GF-D8 (cell line): Measurements from ENCODE around the gene RTN3.

ENCODE experiments used
- DNase-seq: peaks from one replicate; lab custom pipeline; 2025; lab: John Stamatoyannopoulos, UW

RTN3 gene

DNA sequence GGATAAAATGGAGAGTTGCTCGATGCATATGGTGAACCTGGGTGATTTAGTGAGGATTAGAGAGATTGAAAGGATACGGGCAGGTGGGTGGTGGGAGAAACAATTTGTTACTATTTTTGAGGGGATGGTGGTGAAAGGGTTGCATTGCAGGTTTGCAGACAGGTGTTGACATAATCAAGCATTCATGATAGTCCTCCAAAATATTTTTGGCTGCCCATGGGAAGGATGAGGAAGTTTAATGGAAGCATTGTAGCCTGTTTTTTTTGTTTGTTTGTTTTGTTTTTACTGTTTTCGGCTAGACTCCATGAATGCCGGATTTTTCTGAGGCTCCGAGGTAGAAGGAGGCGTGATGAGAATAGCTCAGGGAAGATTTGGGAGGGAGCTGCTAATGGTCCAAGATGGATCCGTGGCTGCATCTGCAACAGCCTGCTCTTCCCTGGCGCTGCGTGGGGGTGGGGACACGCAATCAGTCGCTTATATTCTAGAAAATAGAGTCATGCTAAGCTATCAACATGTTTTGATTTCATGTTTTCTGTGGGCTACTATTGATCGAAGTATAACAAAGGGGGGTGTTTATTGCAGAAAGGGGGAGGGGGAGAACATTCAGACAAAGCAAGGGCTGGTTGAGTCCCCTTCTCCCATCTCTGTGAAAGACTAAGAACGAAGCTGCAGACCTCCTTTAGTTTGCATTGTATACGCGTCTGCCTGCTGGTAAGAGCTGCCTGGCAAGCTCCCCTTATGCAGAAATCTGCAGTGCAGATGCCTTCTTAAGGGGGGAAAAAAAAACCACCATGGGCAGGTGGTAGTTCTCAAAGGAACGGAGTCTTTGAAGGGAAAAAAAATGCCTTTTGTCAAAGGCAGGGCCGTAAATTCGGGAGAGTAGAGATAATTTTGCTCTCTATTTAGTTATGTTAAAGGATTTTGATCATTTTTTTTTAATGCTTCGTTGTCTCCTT is 1.0 kb downstream of the RTN3 start:
- no peak for DNase-seq

GRCh38 chr11:63683133-63683991 is 2.1 kb downstream of the RTN3 start:
- DNase-seq = peak; percentile 44

GRCh38 chr11:63685158-63685721 is 3.9 kb downstream of the RTN3 start:
- DNase-seq = peak; percentile 59

DNA sequence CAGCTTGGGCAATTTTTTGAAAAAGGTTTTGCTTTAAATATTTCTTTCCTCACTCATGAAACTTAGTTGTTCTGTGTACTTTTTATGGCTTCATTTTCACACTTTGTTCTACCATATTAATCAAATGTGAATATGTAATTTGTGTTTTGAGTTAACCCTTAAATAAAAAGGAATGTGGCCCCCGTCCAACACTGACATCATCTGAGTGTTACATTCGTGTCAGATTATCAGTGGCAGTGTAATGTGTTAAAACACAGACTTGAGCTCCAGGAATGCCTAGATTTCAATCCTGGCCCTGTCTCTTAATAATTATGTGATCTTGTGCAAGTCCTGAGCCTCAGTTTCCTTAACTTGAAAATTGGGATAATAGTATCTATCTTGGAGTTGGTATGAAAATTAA is 5.6 kb downstream of the RTN3 start:
- DNase-seq = no peak

- no peak for DNase-seq
These were observed 6.5 kb downstream of the RTN3 start for GRCh38 chr11:63687845-63688244.

GRCh38 chr11:63694596-63694995 is 13.3 kb downstream of the RTN3 start:
- DNase-seq = no peak

DNA sequence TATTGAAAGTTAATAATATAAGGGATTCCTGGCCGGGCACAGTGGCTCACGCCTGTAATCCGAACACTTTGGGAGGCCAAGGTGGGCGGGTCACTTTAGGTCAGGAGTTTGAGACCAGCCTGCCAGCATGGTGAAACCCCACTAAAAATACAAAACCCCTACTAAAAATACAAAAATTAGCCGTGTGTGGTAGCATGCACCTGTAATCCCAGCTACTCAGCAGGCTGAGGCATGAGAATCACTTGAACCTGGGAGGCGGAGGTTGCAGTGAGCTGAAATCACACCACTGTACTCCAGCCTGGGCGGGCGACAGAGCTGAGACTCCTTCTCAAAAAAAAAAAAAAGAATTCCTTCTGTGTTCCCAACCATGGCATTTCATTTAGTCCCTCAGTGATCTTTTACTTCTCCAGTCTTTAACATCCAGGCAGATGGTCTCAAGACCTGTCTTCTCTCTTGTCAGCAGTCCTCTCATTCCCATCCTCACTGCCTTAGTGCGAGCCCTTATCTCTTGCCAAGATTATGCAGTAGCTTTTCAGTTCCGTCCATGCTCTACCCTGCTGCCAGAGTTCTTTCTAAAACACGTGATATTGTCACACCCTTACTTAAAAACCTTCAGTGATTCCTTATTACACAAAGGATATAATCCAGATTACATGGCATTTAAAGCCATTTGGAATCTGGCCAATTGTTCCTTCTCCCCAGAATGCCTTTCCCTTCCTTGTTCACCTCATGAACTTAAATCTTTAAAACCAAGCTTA is 17.9 kb downstream of the RTN3 start:
- DNase-seq = no peak

DNA sequence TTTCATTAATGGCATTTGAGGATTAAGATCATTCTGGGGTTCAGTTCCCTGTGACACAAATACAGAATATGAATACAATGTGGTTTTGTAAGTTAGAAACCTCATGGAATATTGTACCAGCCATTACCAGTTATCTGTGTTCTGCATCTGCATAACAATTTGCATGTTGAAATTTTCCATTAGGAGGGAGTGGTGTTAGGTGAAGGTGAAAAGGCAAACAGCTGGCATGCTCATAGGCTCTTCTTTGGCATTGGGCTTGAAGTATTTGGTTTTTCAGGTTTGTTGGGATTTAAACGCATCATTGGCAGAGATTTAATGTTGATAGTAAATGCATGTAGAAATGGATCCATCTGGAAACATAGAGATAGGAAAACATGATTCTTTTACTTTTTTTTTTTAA is 18.6 kb downstream of the RTN3 start:
- DNase-seq = no peak

DNA sequence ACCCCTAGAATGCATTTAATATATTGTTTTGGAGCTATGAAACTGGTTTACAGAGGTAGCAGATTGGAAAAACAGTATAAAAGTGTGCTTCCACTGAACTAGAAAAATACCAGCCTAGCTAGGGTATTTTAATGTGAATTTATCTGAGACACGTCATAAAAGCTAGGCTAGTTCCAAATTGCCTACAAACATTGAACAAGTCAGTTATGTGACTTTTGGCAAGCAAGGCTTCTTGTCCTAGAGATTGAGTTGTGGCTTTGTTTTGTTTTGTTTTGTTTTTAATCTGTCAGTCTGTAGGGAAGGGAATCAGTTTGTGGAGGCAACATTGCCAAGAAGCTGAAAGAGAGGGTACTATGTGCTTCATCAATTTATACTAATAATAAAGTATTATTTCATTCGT is 24.2 kb downstream of the RTN3 start:
- no peak for DNase-seq

- no peak for DNase-seq
These were observed 27.5 kb downstream of the RTN3 start for GRCh38 chr11:63708764-63709163.

DNA sequence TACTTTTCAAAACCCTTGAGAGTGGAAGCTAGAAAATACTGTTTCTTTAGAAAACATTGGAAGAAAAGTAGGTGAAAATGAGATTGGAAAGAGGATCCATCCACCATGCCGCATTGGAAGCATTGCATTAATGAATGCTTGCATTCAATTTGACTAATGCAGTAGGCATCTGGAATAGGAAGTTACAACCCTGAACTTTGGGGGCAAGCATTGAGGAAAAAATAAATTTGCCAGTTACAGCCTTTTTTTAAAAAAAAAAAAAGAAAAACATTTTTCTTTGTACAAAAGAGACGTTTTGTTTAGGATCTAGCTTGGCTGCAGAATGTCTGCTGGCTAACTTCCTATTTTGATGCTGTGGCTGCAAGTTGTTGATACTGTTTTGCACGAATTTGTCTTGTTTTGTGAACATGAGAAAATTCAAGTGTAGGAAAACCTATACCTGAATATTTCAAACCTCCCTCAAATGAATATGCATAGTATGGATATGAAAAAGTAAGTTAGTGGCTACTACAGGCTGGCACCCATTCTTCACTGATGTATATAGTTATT is 28.1 kb downstream of the RTN3 start:
- DNase-seq = no peak

- no peak for DNase-seq
These were observed 29.3 kb downstream of the RTN3 start for GRCh38 chr11:63710476-63711217.

GRCh38 chr11:63711838-63712237 is 30.5 kb downstream of the RTN3 start:
- no peak for DNase-seq

DNA sequence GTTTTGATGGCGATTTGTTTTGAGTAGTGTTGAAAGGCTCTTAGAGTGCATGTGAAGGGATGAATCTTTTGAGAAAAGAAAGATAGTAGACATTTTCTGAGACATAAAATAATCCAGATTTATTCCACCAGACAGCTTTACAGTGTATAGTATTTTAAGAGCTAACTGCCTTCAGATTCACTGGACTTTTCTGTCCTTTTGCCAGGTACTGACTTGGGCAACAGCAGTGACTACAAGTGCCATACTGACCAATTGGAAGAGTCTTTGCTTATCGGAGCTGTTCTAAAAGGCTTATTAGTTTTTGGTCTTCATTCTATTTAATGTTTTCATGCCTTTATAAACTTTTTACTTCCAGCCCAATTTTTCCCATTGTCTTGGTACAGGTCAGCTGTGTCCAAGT is 32.5 kb downstream of the RTN3 start:
- DNase-seq = no peak

GRCh38 chr11:63716046-63716445 is 34.7 kb downstream of the RTN3 start:
- DNase-seq = no peak

GRCh38 chr11:63719001-63719400 is 37.7 kb downstream of the RTN3 start:
- no peak for DNase-seq

DNA sequence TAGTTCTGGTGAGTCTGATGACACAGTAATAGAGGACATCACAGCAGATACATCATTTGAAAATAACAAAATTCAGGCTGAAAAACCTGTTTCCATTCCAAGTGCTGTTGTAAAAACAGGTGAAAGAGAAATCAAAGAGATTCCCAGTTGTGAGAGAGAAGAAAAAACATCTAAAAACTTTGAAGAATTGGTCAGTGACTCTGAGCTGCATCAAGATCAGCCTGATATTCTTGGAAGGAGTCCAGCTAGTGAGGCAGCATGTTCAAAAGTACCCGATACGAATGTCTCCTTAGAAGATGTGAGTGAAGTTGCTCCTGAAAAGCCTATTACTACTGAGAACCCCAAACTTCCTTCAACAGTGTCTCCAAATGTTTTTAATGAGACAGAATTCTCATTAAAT is 38.7 kb downstream of the RTN3 start:
- DNase-seq = no peak

DNA sequence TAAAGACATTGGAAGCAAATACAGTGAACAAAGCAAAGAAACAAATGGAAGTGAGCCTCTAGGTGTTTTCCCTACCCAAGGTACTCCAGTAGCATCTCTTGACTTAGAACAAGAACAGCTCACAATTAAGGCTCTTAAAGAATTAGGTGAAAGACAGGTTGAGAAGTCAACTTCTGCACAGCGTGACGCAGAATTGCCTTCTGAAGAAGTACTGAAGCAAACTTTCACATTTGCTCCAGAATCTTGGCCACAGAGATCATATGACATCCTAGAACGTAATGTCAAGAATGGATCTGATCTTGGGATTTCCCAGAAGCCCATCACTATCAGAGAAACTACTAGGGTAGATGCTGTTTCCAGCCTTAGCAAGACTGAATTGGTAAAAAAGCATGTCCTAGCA is 39.3 kb downstream of the RTN3 start:
- no peak for DNase-seq

GRCh38 chr11:63729326-63729725 is 48.0 kb downstream of the RTN3 start:
- no peak for DNase-seq

GRCh38 chr11:63736864-63737263 is 55.6 kb downstream of the RTN3 start:
- no peak for DNase-seq

DNA sequence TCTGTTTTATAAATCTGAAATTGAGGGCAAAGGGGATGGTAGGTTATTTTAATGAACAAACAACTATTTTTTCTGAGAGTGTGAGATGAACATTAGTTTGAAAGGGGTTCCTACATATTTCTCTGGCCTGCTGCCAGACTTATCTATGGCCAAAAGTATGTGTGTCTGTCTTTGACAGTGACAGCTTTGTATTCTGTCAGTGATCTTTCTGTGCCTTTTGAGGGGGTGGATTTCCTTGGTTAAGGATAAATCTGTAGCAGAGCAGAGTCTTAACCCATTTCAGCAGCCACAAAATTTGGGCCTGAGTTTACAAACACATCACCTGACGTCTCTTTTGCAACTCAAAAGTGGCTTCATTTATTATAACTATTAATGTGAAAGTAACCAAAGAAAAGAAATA is 56.4 kb downstream of the RTN3 start:
- DNase-seq = no peak
